ENCODE data around the gene CSNK1A1.
"Not testable (repeated sequence)": the region's sequence is repeated elsewhere in the genome, so short reads cannot be mapped to it uniquely, and the experiment has no call there.

The CSNK1A1 gene

DNA sequence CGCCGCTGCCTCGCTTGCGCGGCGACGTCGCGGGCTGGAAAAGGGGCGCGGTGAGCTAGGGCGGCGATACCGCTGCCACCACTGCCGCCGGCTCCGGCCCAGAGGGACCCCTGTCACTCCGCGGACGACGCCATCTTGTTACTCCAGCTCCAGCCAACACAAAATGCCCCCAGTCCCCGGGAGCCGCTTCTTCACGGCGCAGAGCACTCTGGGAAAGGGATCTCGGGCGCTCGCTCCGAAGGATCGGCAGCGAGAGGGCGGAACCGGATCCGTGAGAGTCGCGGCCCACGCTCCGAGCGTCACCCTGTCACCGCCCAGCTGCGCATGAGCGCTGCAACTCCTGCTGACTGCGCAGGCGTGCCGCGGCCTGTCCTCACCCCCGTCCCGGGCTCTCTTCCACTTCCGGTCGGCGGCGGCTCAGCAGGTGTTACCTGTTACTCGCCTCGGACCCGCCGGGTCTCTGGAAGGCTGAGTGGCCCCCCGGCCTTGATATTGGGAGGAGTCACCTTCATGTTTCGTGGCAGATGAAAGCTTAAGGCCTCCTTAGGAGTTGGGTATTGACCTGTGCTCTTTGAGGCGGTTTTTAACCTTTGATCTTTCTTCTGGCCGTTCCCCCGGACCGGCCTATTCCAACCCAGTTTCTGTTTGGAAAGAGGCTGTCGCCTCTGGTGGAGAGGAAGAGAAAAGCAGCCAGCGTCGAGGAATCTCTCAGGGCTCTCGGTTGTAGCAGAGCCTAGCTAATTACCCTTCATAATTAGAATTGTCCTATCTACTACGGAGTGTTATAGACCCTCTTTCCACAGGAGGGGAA, at the start of gene CSNK1A1:
TSS of gene CSNK1A1 (minus strand) at position 213 of the 811 bp plus-strand sequence. CDS start 475 bp downstream, outside the sequence.
- DNase-seq (ENCODE audit: low read depth in 1 of 2, low spot score in 1 of 2), result peak; percentile 98

DNA sequence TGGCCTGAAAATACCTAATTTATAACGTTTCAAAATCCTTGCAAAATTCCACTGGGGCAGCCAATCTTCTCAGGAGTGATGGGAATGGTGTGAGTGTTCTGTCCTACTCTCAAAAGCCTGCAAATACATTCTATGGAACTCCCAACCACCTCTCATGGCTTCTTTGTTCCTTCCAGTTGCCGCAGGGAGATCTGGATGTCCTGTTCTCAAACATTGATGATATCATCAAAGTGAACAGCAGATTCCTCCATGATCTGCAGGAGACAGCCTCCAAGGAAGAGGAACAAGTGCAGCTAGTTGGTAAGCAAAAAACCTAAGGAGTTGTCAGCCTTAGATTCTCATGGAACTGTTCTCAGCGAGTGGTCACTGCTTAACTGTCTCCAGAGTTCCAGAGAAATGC, 49.7 kb upstream of the CSNK1A1 start:
- DNase-seq (ENCODE audit: low read depth in 1 of 2, low spot score in 1 of 2), result no peak

DNA sequence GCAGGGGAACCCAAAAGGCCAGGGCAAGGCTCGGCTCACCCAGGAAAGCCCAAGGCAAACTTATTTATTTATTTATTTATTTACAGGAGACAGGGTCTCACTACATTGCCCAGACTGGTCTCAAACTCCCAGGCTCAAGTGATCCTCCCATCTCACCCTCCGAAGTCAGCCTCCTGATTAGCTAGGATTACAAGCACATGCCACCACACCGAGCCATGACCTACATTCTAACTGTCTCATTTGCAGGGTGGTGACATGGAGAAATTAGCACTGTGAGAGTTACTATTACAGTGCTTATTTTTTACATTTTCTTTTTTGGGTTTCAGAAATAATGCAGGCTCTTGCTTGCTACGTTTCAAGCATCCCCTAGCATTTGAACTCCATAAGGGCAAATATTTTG, 48.1 kb upstream of the CSNK1A1 start:
- no peak for DNase-seq (ENCODE audit: low read depth in 1 of 2, low spot score in 1 of 2)

DNA sequence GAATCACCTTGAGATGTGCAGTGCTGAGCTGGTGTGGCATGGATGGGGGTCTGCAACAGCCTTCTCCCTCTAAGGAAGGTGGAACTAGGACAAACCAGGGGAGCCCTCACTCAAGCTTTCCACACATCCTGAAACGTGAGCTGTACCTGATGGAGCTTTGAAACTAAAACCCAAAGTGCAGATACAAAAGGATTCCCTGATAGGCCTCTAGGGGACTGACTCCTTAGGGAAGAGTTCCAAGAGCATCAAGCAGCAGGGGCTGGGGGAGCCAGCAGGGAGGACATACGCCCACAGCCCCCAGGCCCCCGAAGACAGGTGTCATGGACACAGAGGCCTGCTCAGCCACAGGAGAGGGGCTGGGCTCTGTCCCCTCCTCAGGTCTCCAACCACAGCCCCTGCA, 47.7 kb upstream of the CSNK1A1 start:
- DNase-seq (ENCODE audit: low read depth in 1 of 2, low spot score in 1 of 2), result no peak

DNA sequence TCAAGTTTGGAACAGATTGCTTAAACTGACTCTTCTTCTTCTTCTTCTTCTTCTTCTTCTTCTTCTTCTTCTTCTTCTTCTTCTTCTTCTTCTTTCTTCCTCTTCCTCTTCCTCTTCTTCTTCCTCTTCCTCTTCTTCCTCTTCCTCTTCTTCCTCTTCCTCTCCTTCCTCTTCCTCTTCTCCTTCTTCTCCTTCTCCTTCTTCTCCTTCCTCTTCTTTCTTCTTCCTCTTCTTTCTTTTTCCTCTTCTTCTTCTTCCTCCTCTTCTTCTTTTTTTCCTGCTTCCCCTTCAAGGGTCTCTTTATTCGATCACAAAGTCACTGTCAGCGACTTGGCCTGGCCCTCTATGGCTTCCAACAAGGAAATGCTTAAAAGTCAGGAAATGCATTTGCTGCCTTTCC, 47.0 kb upstream of the CSNK1A1 start:
- not testable (repeated sequence) for DNase-seq (ENCODE audit: low read depth in 1 of 2, low spot score in 1 of 2)

DNA sequence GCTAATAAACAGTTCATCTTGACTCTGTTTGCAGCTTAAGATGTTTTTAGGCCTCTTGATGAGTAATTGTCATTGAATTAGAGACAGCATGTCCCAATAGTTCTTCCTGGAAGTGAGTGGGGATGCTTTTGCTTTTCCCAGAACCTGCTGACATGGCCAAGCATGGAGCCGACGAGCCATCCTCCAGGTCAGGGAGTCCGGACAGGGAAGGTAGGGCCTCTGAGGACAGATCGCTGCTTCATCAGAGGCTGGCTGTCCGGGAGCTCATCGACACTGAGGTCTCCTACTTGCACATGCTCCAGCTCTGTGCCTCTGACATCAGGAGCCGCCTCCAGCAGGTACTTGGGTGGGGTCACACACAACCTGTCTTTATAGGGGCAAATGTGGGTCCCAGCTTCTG, 46.4 kb upstream of the CSNK1A1 start:
- no peak for DNase-seq (ENCODE audit: low read depth in 1 of 2, low spot score in 1 of 2)

DNA sequence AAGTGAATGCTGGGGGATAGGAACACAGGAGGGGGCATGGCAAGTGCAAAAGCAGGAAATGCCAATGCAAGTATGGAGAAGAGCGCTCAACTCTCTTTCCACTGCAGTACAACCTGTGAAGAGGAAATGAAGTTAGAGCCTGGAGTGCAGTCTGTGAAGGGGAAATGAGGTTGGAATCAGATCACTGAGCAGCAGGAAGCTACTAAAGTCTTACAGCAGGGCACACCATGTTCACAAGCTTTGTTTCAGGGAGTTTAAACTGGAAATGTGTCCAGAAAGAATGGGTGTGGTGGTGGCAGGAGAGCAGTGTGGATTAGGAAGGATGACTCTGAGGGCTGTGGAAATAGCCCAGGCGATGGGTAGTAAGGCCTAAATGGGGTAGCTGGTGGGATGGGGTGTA, 45.5 kb upstream of the CSNK1A1 start:
- DNase-seq (ENCODE audit: low read depth in 1 of 2, low spot score in 1 of 2), result no peak

DNA sequence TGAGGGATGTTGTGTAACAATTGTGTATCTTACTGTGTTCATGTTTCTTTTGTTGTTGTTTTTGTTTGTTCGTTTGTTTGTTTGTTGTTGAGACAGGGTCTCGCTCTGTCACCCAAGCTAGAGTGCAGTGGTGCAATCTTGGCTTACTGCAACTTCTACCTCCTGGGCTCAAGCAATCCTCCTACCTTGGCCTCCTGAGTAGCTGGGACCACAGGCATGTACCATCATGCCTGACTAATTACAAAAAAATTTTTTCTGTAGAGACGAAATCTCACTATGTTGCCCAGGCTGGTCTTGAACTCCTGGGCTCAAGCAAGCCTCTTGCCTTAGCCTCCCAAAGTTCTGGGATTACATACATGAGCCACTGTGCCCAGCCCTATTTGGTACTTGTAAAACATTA, 43.9 kb upstream of the CSNK1A1 start:
- DNase-seq (ENCODE audit: low read depth in 1 of 2, low spot score in 1 of 2), result not testable (repeated sequence)

DNA sequence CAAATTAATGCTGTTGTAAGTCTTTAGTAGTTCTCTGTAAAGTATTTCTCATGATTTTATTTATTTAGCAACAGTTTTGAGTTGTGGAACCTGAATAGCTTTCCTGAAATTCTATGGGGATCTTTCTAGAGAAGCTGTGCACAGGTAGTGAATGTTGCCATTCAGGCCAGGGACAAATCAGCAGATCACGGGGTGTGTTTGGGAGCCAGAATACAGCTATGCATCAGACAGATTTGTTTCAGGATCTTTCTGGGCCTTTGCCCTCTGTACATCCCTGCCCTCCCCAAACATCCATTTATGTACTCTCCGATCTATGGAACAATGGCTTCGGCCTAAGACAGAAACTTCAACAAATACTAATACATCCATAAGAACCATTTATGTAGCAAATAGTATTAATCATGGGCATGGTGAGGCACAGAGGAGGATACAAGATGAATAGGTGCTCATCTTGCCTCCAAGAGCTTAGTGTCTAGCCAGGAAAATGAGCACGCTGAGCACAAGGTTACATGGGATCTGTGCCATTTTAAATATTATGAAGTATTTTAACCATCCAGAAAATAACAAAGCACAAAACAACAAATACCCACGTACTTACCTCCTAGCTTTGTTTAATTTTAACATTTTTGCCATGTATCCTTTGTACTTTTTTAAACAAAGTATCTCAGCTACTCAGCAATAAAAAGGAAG, 43.1 kb upstream of the CSNK1A1 start:
- DNase-seq (ENCODE audit: low read depth in 1 of 2, low spot score in 1 of 2), result no peak

DNA sequence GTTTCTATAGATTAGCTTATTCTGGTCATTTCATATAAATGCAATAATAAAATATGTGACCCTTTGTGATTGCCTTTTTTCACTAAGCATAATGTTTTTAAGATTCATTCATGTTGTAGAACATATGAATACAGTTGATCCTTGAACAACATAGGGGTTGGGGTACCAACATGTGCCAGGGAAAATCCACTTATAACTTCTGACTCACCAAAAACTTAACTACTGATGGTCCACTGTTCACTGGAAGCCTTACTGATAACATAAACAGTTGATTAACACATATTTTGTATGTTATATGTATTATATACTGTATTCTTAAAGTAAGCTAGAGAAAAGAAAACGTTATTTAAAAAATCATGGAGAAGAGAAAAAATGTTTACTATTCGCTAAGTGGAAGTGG, 42.1 kb upstream of the CSNK1A1 start:
- DNase-seq (ENCODE audit: low read depth in 1 of 2, low spot score in 1 of 2), result no peak

DNA sequence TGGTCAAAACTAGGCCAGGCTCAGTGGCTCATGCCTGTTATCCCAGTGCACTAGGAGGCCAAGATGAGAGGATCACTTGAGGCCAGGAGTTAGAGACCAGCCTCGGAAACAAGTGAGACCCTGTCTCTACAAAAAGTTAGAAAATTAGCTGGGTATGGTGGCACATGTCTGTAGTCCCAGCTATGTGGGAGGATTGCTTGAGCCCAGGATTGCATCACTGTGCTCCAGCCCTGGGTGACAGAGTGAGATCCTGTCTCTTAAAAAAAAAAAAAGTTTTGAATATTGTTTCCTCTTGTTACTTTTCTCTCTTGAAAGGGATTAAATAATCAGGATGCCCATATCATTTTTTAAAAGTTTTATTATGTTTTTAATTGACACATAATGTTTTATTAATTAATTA, 37.7 kb upstream of the CSNK1A1 start:
- no peak for DNase-seq (ENCODE audit: low read depth in 1 of 2, low spot score in 1 of 2)

DNA sequence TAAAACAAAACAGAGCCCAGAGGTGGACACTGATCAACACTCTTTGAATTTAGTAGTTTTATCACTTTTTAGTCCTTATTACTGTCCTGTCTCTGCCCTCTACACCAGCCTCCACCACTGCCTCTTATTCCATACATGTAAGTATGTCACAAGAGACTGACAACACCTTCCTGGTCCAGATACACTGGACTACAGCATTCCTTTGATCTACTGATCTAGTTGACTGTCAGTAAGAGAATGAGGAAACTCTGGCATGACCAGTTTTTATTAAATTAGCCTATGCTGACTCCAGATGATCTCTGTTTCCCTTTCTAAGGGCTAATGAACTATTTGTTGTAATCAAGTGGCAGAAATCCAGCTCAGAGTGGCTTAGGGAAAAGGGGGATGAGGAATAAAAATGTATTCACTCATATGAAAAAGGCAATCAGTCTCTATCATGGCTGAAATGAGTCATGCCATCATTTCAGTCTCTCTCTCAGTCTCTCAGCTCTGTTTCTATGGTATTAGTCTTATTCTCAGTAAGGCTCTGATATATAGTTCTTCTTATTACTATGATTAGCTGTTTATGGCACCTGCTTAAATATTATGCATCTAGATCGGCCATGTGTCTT, 35.6 kb upstream of the CSNK1A1 start:
- no peak for DNase-seq (ENCODE audit: low read depth in 1 of 2, low spot score in 1 of 2)

DNA sequence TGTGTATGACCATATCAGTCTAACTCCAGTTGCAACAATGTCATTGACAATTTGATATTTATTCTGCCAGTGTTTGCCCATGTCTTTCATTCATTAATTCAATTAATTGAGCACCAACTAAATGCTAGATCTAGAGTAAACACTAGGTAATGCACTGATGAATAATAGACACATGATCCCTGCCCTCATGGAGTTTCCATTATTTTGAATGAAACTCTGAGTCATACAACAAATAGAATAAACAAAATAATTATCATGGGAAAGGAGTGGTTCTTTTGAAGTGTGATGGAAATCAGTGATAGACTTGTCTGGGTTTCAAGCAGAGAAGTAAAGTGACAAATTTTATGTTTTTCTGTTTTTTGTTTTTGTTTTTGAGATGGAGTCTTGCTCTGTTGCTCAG, 34.7 kb upstream of the CSNK1A1 start:
- no peak for DNase-seq (ENCODE audit: low read depth in 1 of 2, low spot score in 1 of 2)

DNA sequence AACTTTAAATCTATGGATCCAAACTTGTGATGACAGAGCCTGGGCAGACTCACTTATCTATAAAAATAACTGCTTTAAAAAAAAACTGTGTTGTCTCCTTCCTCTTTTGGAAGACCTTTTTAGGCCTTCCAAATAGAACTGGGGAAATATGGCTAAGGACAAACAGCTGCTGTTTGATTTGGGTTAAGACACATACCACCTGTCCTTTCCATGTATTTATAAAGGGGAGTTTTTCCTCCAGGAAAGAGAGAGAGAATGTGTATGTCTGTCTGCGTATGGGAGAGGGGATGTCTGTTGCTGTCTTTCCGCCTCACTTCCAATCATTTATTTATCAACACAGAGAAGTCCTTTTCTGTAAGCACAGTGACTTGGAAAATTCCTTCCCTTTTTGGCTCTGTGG, 32.9 kb upstream of the CSNK1A1 start:
- DNase-seq (ENCODE audit: low read depth in 1 of 2, low spot score in 1 of 2), result no peak

DNA sequence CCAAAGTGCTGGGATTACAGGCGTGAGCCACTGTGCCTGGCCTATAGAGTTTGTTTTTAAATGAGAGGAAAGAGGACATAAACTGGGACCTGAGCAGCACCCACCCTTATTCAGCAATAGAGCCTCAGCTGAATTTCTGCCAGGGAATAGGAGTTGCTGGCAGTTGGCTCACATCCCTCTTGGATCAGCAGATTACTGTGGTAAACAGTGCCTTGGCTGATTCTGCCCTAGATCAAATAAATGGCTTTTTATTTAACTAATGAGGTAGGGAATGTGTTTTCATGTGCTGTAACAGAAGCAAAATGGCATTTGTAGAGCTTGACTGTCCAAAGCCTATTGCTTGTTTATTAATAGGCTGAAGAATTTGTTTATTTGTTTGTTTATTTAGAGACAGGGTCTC, 32.2 kb upstream of the CSNK1A1 start:
- no peak for DNase-seq (ENCODE audit: low read depth in 1 of 2, low spot score in 1 of 2)

DNA sequence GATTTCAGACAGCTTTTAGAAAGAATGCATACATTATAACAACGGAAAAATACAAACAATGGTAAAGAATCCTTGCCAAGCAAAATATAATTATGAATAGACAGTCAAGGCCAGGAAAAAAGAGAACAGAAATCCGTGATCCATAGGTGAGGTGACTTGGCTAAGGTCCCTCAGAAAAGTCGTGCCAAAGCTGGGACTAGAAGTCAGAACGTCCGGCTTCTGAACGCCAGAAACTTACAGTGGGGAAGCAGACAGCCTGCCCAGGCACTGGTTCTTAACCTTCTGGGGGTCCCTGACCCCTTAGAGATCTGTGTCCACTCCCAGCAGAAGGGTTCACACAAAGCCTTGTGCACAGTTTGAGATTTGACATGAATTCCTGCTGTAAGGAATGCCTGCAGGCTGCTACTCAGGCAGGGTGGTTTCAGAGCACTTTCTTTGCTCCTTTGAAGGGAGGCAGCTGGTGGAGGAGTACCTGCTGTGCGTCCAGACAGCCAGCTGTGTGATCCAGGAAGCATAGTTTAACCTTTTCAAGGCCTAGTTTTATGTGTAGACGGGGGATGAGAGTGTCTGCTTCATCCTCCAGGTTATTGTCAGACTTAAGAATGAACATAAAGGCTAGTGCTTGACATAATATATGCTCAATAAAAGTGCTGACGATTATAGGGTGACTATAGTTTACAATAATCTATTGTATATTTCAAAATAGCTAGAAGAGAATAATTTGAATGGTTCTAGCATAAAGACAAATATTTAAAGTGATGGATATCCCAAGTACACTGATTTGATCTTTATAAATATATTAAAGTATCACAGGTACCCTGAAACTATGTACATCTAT, 30.9 kb upstream of the CSNK1A1 start:
- no peak for DNase-seq (ENCODE audit: low read depth in 1 of 2, low spot score in 1 of 2)

DNA sequence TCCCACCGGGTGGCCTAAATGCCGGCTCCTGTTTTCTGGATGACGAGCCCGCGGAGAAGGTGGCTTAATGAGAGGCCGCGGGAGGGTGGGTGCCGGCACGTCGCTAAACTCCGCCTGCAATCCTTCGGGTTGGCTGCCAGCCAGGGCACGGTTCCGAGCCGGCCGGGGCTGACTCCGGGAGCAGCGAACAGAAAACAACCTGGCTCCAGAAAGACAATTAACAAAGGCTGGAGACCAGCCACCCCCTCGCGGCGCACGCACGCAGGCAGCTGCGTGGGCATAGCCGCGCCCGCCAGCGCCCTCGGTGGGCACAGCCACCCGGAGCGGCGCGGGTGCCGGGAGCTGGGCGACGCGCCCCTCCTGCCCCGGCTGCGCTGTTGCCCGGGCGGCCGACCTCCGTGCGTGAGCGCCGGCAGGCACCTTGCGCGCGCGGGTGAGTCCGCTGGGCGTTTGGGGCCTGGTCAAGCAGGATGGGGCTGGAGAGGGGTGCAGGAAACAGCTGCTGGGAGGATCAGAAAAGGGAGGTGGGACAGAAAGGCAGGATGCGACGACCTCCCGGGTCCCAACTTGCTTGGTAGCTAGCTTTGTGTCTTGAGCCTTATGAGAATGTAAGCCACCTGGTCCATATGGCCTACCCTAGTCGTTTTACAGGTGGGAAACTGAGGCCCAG, 30.1 kb upstream of the CSNK1A1 start, which contains the start of gene ARHGEF37:
TSS of gene ARHGEF37 (plus strand) at position 307 of the 670 bp plus-strand sequence. CDS start 16,272 bp downstream, outside the sequence.
- DNase-seq (ENCODE audit: low read depth in 1 of 2, low spot score in 1 of 2), result peak in 1 of 2 donors; percentile 17

DNA sequence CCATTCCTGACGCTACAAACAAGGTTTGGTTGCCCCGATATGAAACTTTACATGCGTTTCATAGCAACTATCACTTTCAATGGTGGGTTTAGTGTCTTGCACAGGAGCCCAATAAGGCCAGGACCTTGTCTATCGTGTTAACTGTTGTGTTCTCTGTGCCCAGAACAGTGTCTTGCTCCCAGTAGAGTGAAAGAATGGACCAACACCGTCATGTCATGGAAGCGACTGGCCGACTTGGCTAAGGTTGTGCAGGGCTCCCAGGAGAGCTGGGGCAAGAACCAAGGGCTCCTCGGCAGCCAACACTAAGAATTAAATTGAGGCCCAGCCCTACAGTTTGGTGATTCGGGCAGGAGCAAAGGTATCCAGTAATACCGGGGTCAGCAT, 29.6 kb upstream of the CSNK1A1 start:
- no peak for DNase-seq (ENCODE audit: low read depth in 1 of 2, low spot score in 1 of 2)

DNA sequence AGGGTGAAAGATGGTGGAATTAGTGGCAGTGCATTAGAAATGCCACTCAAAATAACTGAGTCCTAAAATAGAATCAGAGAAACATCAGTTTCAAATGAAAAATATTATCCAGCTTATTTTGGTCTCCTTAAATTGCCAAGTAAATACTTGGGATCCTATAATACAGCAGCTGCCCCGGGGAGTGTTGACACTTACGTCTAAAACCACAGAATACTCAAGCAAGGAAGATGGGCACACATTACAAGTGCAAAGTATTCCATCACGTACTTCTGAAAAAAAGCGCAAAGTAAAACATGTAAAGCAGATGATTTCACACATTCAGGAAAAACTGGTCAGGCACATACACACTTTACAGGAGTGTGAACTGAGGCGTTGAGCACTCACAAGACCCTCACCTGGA, 27.7 kb upstream of the CSNK1A1 start:
- no peak for DNase-seq (ENCODE audit: low read depth in 1 of 2, low spot score in 1 of 2)

DNA sequence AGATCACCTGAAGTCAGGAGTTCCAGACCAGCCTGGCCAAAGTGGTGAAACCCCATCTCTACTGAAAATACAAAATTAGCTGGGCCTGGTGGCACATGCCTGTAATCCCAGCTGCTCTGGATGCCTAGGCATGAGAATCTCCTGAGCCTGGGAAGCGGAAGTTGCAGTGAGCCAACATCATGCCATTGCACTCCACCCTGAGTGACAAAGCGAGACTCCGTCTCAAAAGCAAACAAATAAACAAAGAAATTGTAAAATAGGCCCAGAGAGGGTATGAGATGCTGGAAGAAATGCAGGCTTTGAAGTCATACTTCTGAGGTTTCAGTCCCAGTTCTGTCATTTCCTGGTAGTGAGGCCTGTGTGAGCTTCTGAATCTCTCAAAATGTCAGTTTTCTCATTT, 24.8 kb upstream of the CSNK1A1 start:
- DNase-seq (ENCODE audit: low read depth in 1 of 2, low spot score in 1 of 2), result no peak

DNA sequence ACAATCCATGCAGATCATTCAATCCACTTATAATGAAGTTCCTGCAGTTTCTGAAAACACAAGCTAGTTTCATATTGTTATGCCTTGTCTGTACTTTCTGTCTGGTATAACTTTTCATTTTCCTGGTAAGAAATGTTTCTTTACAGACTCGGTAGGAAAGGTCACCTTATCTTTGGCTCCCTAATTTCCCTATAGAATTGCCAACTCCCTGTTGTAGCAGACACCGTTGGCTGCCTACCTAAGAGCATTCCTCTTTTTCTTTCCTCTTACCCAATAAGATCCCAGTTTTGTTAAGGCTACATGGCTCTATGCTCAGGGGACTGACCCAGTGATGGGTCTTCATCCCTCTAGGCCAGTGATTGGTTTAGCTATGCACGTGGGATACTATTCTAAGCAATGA, 23.9 kb upstream of the CSNK1A1 start:
- no peak for DNase-seq (ENCODE audit: low read depth in 1 of 2, low spot score in 1 of 2)

All from activated CD4-positive, alpha-beta T cell treated with anti-CD3 and anti-CD28 coated beads, Interleukin-2, amount 50 U/mL, for 24 hours (primary cell).